ENCODE data around the gene CDC16. TPM values are rescaled to one million over a fixed set of nuclear protein-coding genes. Genes with fewer than 3 reads are reported as not detected.
A peak's percentile ranks its signal among the peaks of the same experiment; 100 is the strongest.

Gene CDC16
- total RNA-seq, 1 donor from 2014 or later, result 65.4 TPM

GRCh38 chr13:114203536-114203935 lies 31.2 kb upstream of the CDC16 start:
- Mint-ChIP-seq H3K9me3 (ENCODE audit: unreplicated experiment) (peaks cover 5% of the 10 kb centered on the region), H3K27ac (ENCODE audit: unreplicated experiment) (no peak overlapping the region), H3K27me3 (ENCODE audit: unreplicated experiment) (peaks cover 4% of the 10 kb centered on the region), H3K4me3 (ENCODE audit: unreplicated experiment) (no peak overlapping the region), H3K4me1 (ENCODE audit: unreplicated experiment) (no peaks in the 10 kb centered on the region), H3K36me3 (ENCODE audit: low read depth, unreplicated experiment) (no peaks in the 10 kb centered on the region)
- no peak for DNase-seq (ENCODE audit: low spot score)
- no peak for TF ChIP-seq CTCF (IDR thresholded peaks at IDR 0.05; ENCODE audit: unreplicated experiment)

DNA sequence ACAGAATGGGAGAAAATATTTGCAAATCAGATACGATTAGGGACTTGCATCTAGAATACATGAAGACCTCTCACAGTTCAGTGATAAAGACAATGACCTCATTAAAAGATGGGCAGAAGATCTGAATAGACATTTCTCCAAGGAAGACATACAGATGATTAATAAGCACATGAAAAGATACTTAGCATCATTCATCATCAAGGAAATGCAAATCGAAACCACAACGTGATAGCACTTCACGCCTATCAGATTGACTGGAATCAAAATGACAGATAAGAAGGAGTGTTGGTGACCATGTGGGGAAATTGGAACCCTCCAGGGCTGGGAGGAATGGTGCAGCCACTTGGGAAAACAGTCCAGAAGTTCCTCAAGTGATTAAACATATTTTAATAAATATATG lies 29.8 kb upstream of the CDC16 start:
- H3K9me3 Mint-ChIP-seq (ENCODE audit: unreplicated experiment), result peaks cover 5% of the 10 kb centered on the region
- H3K36me3 Mint-ChIP-seq (ENCODE audit: low read depth, unreplicated experiment), result no peaks in the 10 kb centered on the region
- H3K27me3 Mint-ChIP-seq (ENCODE audit: unreplicated experiment), result peaks cover 4% of the 10 kb centered on the region
- no peak for DNase-seq (ENCODE audit: low spot score)
- H3K4me3 Mint-ChIP-seq (ENCODE audit: unreplicated experiment), result no peak overlapping the region
- H3K4me1 Mint-ChIP-seq (ENCODE audit: unreplicated experiment), result no peaks in the 10 kb centered on the region
- H3K27ac Mint-ChIP-seq (ENCODE audit: unreplicated experiment), result no peak overlapping the region
- TF ChIP-seq CTCF (IDR thresholded peaks at IDR 0.05; ENCODE audit: unreplicated experiment), result no peak

GRCh38 chr13:114208134-114208533 lies 26.6 kb upstream of the CDC16 start:
- H3K36me3 Mint-ChIP-seq (ENCODE audit: low read depth, unreplicated experiment), result no peaks in the 10 kb centered on the region
- H3K27ac Mint-ChIP-seq (ENCODE audit: unreplicated experiment), result no peak overlapping the region
- H3K4me3 Mint-ChIP-seq (ENCODE audit: unreplicated experiment), result no peak overlapping the region
- peaks cover 6% of the 10 kb centered on the region for H3K4me1 Mint-ChIP-seq (ENCODE audit: unreplicated experiment)
- peaks cover 9% of the 10 kb centered on the region for H3K27me3 Mint-ChIP-seq (ENCODE audit: unreplicated experiment)
- peaks cover 5% of the 10 kb centered on the region for H3K9me3 Mint-ChIP-seq (ENCODE audit: unreplicated experiment)
- DNase-seq (ENCODE audit: low spot score), result no peak
- no peak for TF ChIP-seq CTCF (IDR thresholded peaks at IDR 0.05; ENCODE audit: unreplicated experiment)

DNA sequence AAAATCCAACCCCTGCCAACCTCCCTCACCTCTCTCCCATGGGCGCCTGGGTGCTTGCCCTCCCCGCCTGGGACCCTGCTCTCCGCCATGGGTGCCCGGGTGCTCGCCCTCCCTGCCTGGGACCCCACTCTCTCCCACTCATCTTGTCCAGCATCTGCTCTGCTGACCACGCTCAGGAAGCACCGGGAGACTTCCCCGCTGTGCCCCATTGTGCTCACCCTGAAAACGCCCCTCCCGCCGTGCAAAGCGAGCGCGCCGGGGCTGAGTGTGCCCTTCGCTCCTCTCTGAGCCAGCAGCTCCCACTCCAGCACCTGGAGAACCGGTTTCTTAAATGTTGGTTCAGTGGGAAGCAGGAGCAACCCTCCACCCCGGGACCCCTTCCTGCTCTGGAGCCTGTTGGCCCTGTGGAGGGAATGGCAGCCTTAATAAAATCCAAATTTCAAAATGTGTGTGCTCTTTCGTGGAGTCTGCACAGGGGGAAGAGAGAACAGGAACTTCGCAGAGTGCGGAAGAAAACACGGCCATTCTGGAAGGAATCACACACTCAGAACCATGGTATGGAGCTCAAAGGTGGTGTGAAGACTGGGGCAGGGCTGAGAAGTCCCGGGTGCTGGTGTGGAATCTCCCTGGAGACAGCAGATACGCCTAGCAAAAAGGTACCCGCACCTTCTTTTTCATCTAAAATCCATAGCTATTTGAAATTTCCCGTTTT lies 23.1 kb upstream of the CDC16 start:
- Mint-ChIP-seq H3K4me1 (ENCODE audit: unreplicated experiment) (peaks cover 6% of the 10 kb centered on the region), H3K9me3 (ENCODE audit: unreplicated experiment) (no peaks in the 10 kb centered on the region), H3K27me3 (ENCODE audit: unreplicated experiment) (peaks cover 7% of the 10 kb centered on the region), H3K4me3 (ENCODE audit: unreplicated experiment) (peak overlapping the region; percentile 14), H3K36me3 (ENCODE audit: low read depth, unreplicated experiment) (no peaks in the 10 kb centered on the region), H3K27ac (ENCODE audit: unreplicated experiment) (no peak overlapping the region)
- no peak for TF ChIP-seq CTCF (IDR thresholded peaks at IDR 0.05; ENCODE audit: unreplicated experiment)
- no peak for DNase-seq (ENCODE audit: low spot score)

- TF ChIP-seq CTCF (IDR thresholded peaks at IDR 0.05; ENCODE audit: unreplicated experiment), result no peak
- Mint-ChIP-seq H3K4me1 (ENCODE audit: unreplicated experiment) (peaks cover 6% of the 10 kb centered on the region), H3K36me3 (ENCODE audit: low read depth, unreplicated experiment) (no peaks in the 10 kb centered on the region), H3K27ac (ENCODE audit: unreplicated experiment) (no peak overlapping the region), H3K9me3 (ENCODE audit: unreplicated experiment) (no peaks in the 10 kb centered on the region), H3K4me3 (ENCODE audit: unreplicated experiment) (peak overlapping the region; percentile 14), H3K27me3 (ENCODE audit: unreplicated experiment) (peaks cover 7% of the 10 kb centered on the region)
- no peak for DNase-seq (ENCODE audit: low spot score)
Measured at GRCh38 chr13:114212158-114212495, 22.6 kb upstream of the CDC16 start.
